K562 (cell line): ENCODE results near the gene DHTKD1. TPM values are rescaled to one million over a fixed set of nuclear protein-coding genes. Genes with fewer than 3 reads are reported as not detected.

Experiments used
- ARNT ChIP-seq, 2 experiments: fragments of 450-650 bp; IDR thresholded peaks; 2 replicates each; pipeline ENCODE4 v1.6.1; 2016; ENCODE audit warnings: mild to moderate bottlenecking in 1 of 2
- CBFB ChIP-seq: sonication (generic); formaldehyde crosslinking; IDR thresholded peaks from 2 replicates; pipeline ENCODE4 v1.4.0; 2020; ENCODE audit warnings: mild to moderate bottlenecking, missing genetic modification reagents
- CEBPG ChIP-seq, 3 experiments: fragments of 200-800 bp in 1 of 3; sonication (Bioruptor generic) in 1 of 3; sonication (generic) in 1 of 3; formaldehyde crosslinking in 1 of 3; IDR thresholded peaks in 2 of 3; conservative IDR thresholded peaks in 1 of 3; 2 replicates each; pipeline versions ENCODE4 v1.6.1 to v1.8.0; 2016 to 2022; ENCODE audit warnings: missing compliant biosample characterization in 2 of 3, missing genetic modification characterization in 2 of 3, mild to moderate bottlenecking in 1 of 3, missing genetic modification reagents in 1 of 3
- DIDO1 ChIP-seq: fragments of 450-650 bp; IDR thresholded peaks from 2 replicates; pipeline ENCODE4 v1.6.1; 2016; ENCODE audit warnings: low read depth, missing biosample characterization, missing genetic modification characterization
- FOSL1 ChIP-seq: fragments of 200-800 bp; sonication (Bioruptor generic); conservative IDR thresholded peaks from 2 replicates; pipeline ENCODE4 v1.6.1; 2016; ENCODE audit warnings: missing genetic modification characterization, missing compliant biosample characterization
- MAZ ChIP-seq, 2 experiments: fragments of 450-650 bp in 1 of 2; sonication (generic) in 1 of 2; formaldehyde crosslinking; IDR thresholded peaks in 1 of 2; conservative IDR thresholded peaks in 1 of 2; 2 replicates each; pipeline versions ENCODE4 v1.4.0 to v1.5.0; 2020; ENCODE audit warnings: mild to moderate bottlenecking in 1 of 2, missing genetic modification reagents in 1 of 2
- NONO ChIP-seq, 2 experiments: fragments of 200-400 bp in 1 of 2; fragments of 450-650 bp in 1 of 2; formaldehyde crosslinking in 1 of 2; IDR thresholded peaks; 2 replicates each; pipeline ENCODE4 v1.6.1; 2017; ENCODE audit warnings: low read depth in 2 of 2, mild to moderate bottlenecking in 2 of 2, moderate library complexity in 2 of 2, low read length in 1 of 2
- NUFIP1 ChIP-seq: fragments of 450-650 bp; IDR thresholded peaks from 2 replicates; pipeline ENCODE4 v1.6.1; 2018; ENCODE audit not compliant: partially characterized antibody
- PYGO2 ChIP-seq: fragments of 450-650 bp; IDR thresholded peaks from 2 replicates; pipeline ENCODE4 v1.6.1; 2016; ENCODE audit warnings: mild to moderate bottlenecking, missing genetic modification characterization, moderate library complexity, missing compliant biosample characterization
- RBBP5 ChIP-seq: fragments of 200-600 bp; sonication (generic); IDR thresholded peaks from 2 replicates; pipeline ENCODE4 v1.6.1; 2012; ENCODE audit warnings: borderline replicate concordance, mild to moderate bottlenecking, low read length, control low read depth, inconsistent platforms; ENCODE audit not compliant: insufficient read depth, poor library complexity, severe bottlenecking
- SREBF1 ChIP-seq: fragments of 150-350 bp; IDR thresholded peaks from 2 replicates; pipeline ENCODE4 v1.6.1; 2014; ENCODE audit warnings: antibody characterized with exemption, low read depth, low read length, borderline replicate concordance
- TEAD1 ChIP-seq, 2 experiments: fragments of 450-650 bp in 1 of 2; sonication (generic) in 1 of 2; formaldehyde crosslinking; IDR thresholded peaks; 2 replicates each; pipeline versions ENCODE4 v1.4.0 to v1.8.0; 2020 to 2022; ENCODE audit warnings: mild to moderate bottlenecking in 2 of 2, missing genetic modification reagents in 1 of 2
- TFAM ChIP-seq: fragments of 250-450 bp; sonication (Bioruptor Pico); conservative IDR thresholded peaks from 2 replicates; pipeline ENCODE4 v1.5.0; 2021; ENCODE audit warnings: mild to moderate bottlenecking, moderate library complexity
- THAP12 ChIP-seq: fragments of 250-450 bp; sonication (Bioruptor Pico); IDR thresholded peaks from 2 replicates; pipeline ENCODE4 v1.9.0; 2021; ENCODE audit warnings: mild to moderate bottlenecking, inconsistent platforms
- TSC22D4 ChIP-seq: fragments of 450-650 bp; IDR thresholded peaks from 2 replicates; pipeline ENCODE4 v1.6.1; 2016; ENCODE audit warnings: missing genetic modification characterization, missing biosample characterization, control low read depth
- XRCC3 ChIP-seq: fragments of 450-650 bp; IDR thresholded peaks from 2 replicates; pipeline ENCODE4 v1.6.1; 2017; ENCODE audit warnings: mild to moderate bottlenecking, moderate library complexity
- XRCC5 ChIP-seq: fragments of 200-400 bp; formaldehyde crosslinking; IDR thresholded peaks from 2 replicates; pipeline ENCODE4 v1.6.1; 2017; ENCODE audit warnings: low read depth, mild to moderate bottlenecking, low read length
- ZC3H8 ChIP-seq: fragments of 450-650 bp; IDR thresholded peaks from 2 replicates; pipeline ENCODE4 v1.6.1; 2017
- ZNF274 ChIP-seq: IDR thresholded peaks from 2 replicates; pipeline ENCODE4 v1.6.1; 2011; ENCODE audit warnings: low read depth, mild to moderate bottlenecking, low read length, moderate library complexity, borderline replicate concordance
- ZNF354B ChIP-seq: fragments of 250-450 bp; sonication (Bioruptor Pico); IDR thresholded peaks from 2 replicates; pipeline ENCODE4 v1.4.0; 2020
- ZNF668 ChIP-seq: fragments of 250-450 bp; sonication (Bioruptor Pico); IDR thresholded peaks from 2 replicates; pipeline ENCODE4 v1.8.0; 2022; ENCODE audit warnings: mild to moderate bottlenecking, inconsistent platforms
- polyA plus RNA-seq, 8 experiments: library from polyadenylated mRNA; depleted of rRNA in 4 of 8; stranded (reverse) in 5 of 8; unstranded in 3 of 8; fragments of >200 nt; fragmentation: Nextera tagmentation in 2 of 8; fragmentation: Illumina TruSeq in 1 of 8; extraction: Ambion mirVana in 2 of 8; extraction: Trizol in 1 of 8; gene quantifications; 2 replicates each; pipeline versions ENCODE4 v1.2.1 to v1.2.3, GENCODE V29; 2011 to 2014; ENCODE audit warnings: inconsistent platforms in 1 of 8, missing spikeins in 1 of 8
- total RNA-seq, 7 experiments: library from RNA; depleted of rRNA in 6 of 7; stranded (reverse); fragments of >200 nt in 6 of 7; fragmentation: Illumina TruSeq in 2 of 7; extraction: Trizol in 2 of 7; gene quantifications; 2 replicates each; pipeline versions ENCODE4 v1.2.1 to v1.2.3, GENCODE V29; 2011 to 2021; ENCODE audit warnings: low replicate concordance in 1 of 7
- TF ChIP-seq, protein P1 (sequence below): fragments of 450-650 bp; IDR thresholded peaks from 2 replicates; pipeline ENCODE4 v1.6.1; 2017; ENCODE audit warnings: antibody characterized with exemption, mild to moderate bottlenecking

Gene DHTKD1
- total and polyA plus RNA-seq, 9 of the 15 experiments (the other 6 are each of a cell fraction or from before 2014, with no cell fraction given): 3.1 to 19.7 (median 6.8) TPM

GRCh38 chr10:12068449-12069269, at the start of gene DHTKD1 (continued):
- TF ChIP-seq PYGO2 (tag): no peak
- no peak for TF ChIP-seq XRCC3
- no peak for TF ChIP-seq TEAD1 (CRISPR knock-in tag; IDR thresholded peaks at IDR 0.05)
- TF ChIP-seq TSC22D4: no peak
- TF ChIP-seq ZNF354B (CRISPR knock-in tag): no peak
- TF ChIP-seq CBFB (CRISPR knock-in tag): no peak
- peak; percentile 68 for TF ChIP-seq RBBP5
- TF ChIP-seq XRCC5: 0 out of 2 replicates have a peak, but pooled peaks have one; percentile 32
- TF ChIP-seq NONO (IDR thresholded peaks at IDR 0.05; ENCODE audit: low read depth in 2 of 2, low read length in 1 of 2): no peak
- no peak for TF ChIP-seq CEBPG (CRISPR knock-in tag; IDR thresholded peaks at IDR 0.05)
- no peak for TF ChIP-seq CEBPG (tag; conservative IDR thresholded peaks at IDR 0.05 in 1 of 2, IDR thresholded peaks at IDR 0.05 in 1 of 2)
- no peak for TF ChIP-seq FOSL1 (tag)
- TF ChIP-seq ARNT (IDR thresholded peaks at IDR 0.05): no peak
- TF ChIP-seq DIDO1 (tag): no peak
- TF ChIP-seq SREBF1: no peak
- TF ChIP-seq ZNF668 (CRISPR knock-in tag): no peak
- TF ChIP-seq THAP12 (CRISPR knock-in tag): no peak
- no peak for TF ChIP-seq TFAM (CRISPR knock-in tag)
- no peak for TF ChIP-seq ZC3H8
- TF ChIP-seq, protein P1, sequence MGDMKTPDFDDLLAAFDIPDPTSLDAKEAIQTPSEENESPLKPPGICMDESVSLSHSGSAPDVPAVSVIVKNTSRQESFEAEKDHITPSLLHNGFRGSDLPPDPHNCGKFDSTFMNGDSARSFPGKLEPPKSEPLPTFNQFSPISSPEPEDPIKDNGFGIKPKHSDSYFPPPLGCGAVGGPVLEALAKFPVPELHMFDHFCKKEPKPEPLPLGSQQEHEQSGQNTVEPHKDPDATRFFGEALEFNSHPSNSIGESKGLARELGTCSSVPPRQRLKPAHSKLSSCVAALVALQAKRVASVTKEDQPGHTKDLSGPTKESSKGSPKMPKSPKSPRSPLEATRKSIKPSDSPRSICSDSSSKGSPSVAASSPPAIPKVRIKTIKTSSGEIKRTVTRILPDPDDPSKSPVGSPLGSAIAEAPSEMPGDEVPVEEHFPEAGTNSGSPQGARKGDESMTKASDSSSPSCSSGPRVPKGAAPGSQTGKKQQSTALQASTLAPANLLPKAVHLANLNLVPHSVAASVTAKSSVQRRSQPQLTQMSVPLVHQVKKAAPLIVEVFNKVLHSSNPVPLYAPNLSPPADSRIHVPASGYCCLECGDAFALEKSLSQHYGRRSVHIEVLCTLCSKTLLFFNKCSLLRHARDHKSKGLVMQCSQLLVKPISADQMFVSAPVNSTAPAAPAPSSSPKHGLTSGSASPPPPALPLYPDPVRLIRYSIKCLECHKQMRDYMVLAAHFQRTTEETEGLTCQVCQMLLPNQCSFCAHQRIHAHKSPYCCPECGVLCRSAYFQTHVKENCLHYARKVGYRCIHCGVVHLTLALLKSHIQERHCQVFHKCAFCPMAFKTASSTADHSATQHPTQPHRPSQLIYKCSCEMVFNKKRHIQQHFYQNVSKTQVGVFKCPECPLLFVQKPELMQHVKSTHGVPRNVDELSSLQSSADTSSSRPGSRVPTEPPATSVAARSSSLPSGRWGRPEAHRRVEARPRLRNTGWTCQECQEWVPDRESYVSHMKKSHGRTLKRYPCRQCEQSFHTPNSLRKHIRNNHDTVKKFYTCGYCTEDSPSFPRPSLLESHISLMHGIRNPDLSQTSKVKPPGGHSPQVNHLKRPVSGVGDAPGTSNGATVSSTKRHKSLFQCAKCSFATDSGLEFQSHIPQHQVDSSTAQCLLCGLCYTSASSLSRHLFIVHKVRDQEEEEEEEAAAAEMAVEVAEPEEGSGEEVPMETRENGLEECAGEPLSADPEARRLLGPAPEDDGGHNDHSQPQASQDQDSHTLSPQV: peak; percentile 88
- TF ChIP-seq NUFIP1: no peak
- TF ChIP-seq ZNF274: no peak; the same call in 1 of the 2 replicates
- peak; percentile 54 to 56 for TF ChIP-seq MAZ (CRISPR knock-in tag; conservative IDR thresholded peaks at IDR 0.05 in 1 of 2, IDR thresholded peaks at IDR 0.05 in 1 of 2)
